SHP77 (cell line): ENCODE data around the gene FNDC4.
"Not testable (repeated sequence)": the region's sequence is repeated elsewhere in the genome, so short reads cannot be mapped to it uniquely, and the experiment has no call there.

ENCODE experiments used
- DNase-seq, 2 experiments: peaks; one replicate each; lab custom pipeline; 2025; lab: John Stamatoyannopoulos, UW

Gene FNDC4, protein sequence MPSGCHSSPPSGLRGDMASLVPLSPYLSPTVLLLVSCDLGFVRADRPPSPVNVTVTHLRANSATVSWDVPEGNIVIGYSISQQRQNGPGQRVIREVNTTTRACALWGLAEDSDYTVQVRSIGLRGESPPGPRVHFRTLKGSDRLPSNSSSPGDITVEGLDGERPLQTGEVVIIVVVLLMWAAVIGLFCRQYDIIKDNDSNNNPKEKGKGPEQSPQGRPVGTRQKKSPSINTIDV

DNA sequence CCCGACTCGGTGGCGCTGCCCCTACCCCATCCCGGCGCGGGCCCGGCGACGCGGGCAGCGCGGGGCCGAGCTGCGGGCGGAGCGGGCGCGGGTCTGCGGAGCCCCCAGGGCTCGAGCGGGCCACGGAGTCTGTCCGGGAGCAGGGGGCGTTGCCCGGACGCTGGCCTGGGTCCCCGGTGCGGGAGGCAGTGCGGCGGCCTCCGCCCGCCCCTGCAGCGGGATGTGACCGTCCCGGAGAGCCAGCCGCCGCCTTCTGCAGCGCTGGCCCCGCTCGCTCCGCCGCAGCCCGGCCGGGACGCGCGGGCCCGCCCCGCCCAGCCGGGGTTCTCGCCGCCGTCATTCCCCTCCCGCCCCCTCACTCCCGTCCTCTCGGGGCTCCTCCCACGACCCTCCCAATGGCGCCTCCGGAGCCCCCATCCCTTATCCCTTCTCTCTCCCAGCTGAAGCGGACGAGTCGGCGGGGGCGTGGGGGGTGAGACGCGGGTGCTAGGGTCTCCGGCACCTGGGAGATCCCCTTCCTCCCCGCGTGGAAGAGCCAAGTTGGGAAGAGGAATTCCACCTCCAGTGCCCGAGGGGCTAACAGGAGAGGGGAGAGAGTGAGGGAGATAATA is at the start of gene FNDC4:
Gene FNDC4, minus strand, starts transcription at position 257 of the 611 bp plus-strand sequence. CDS start 521 bp downstream, outside the sequence.
- no peak for DNase-seq

DNA sequence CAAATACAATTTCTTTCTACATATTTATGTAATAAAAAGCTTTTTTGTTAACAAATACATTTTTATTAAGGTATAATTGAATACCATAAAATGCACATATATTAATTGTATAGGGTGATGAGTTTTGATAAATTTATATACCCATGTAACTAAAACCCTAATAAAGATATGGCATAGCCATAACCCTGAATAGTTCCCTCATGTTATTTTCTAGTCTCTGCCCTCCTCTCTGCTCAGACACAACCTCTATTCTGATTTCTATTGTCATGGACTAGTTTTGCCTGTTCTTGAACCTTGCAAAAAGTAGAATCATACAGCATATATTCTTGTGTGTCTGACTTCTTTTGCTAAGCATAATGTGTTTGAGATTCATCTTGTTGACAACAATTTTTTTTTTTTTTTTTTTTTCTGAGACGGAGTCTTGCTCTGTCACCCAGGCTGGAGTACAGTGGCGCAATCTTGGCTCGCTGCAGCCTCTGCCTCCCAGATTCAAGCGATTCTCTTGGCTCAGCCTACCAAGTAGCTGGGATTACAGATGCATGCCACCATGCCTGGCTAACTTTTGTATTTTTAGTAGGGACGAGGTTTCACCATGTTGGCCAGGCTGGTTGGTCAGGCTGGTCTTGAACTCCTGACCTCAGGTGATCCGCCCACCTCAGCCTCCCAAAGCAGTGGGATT is 49.3 kb upstream of the FNDC4 start:
- DNase-seq = no peak

DNA sequence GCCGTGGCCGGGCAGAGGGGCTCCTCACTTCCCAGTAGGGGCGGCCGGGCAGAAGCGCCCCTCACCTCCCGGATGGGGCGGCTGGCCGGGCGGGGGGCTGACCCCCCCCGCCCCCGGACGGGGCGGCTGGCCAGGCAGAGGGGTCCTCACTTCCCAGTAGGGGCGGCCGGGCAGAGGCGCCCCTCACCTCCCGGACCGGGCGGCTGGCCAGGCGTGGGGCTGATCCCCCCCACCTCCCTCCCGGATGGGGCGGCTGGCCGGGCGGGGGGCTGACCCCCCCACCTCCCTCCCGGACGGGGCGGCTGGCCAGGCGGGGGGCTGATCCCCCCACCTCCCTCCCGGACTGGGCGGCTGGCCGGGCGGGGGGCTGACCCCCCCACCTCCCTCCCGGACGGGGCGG is 44.6 kb upstream of the FNDC4 start:
- not testable (repeated sequence) for DNase-seq

DNA sequence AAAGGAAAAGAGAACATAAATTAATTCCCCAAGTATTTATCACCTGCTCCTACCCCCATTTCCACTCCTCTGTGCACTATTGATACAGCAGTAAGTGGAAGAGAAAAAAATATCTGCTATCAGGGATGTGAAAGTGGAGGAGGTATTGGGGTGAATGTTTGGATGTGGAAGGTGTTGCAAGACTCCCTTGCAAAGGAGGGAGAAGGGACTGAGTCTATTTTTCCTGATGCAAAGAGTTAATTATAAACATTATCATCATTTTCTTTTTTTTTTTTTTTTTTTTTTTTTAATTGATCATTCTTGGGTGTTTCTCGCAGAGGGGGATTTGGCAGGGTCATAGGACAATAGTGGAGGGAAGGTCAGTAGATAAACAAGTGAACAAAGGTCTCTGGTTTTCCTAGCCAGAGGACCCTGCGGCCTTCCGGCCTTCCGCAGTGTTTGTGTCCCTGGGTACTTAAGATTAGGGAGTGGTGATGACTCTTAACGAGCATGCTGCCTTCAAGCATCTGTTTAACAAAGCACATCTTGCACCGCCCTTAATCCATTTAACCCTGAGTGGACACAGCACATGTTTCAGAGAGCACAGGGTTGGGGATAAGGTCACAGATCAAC is 43.9 kb upstream of the FNDC4 start:
- not testable (repeated sequence) for DNase-seq

DNA sequence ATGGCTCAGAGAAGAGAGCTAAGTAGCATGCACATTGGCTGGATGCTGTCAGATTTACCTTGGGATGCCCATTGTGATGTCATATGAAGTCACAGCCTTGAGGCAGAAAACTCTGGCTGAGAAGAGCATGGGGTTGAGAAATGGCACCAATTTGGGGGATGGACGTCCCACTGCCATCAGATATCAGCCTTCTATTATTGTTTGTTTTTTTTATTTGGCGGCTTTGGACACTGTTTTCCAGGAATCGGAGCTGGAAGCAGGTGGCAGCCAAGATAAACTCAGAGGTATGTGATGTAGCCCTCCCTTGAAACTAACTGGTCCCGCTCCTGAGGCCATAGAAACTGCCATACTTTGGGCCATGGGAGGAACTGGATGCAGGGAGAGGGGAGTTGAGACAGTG is 42.3 kb upstream of the FNDC4 start:
- DNase-seq = no peak

DNA sequence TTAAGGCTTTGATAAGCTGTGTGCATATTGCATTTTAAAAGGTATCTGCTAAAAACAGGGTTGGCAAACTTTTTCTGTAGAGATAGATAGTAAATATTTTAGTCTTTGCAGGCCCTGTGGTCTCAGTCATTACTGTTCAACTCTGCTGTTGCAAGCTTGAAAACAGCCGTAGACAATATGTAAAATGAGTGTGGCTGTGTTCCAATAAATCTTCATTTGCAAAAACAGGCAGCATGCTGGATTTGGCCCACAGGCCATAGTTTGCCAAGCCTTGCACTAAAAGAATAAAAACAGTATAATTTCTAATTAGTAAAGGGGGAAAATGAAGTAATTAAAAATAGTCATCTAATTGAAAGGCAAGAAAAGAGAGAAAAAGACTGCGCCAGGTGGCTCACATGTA is 37.0 kb upstream of the FNDC4 start:
- DNase-seq = no peak

DNA sequence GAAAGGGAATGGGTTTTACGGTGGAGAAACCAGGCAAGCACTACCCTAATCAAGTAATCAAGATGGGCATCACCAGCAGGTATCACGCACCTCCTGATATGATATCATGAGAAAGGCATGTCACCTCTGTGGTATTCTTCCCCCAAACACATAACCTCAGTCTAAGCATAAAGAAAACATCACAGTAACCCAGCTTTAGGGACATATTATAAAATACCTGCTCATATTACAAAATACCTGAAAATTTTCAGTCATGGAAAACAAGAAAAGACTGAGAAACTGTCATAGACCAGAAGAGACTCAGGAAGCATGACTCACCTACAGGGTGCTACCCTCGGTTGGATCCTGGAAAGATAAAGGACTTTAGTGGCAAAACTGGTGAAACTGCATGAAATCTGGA is 32.2 kb upstream of the FNDC4 start:
- no peak for DNase-seq

DNA sequence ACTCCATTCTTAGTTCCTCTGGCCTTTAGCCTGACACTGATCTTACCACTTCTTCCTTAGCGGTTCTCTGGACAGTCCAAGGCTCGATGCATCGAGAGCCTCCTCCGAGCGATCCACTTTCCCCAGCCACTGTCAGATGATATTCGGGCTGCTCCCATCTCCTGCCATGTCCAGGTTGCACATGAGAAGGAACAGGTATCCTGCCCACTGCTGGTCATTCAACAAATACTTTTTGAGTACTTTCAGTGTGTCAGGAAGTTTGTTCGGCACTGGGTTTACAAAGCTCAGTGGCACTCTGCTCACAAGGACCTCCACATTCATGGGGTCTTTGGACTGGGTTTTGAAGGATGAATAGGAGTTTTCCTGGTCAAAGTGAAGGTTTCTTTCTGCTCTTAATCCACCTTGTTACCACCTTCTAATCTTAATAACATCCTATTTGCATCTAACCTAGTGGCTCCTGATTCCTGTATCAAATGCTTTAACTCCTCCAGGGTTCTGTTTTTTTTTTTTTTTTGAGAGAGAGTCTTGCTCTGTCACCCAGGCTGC is 27.5 kb upstream of the FNDC4 start:
- no peak for DNase-seq

DNA sequence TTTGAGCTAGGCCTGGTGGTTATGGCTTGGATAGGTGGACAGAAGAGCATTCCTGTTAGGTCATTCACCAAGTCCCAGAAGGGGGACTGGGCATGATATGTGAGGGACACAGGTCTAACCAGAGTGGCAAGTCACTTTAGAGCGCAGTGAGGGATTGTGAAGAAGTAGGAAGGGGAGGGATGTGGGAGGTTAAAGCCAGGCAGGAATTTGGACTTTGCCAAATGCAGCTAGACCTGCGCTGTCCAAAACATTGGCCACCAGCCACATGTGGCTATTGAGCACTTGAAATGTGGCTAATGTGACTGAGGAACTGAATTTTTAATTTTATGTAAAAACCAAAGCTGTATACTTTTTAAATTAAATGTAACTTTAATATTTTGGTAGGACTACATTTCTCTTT is 25.3 kb upstream of the FNDC4 start:
- DNase-seq = no peak

DNA sequence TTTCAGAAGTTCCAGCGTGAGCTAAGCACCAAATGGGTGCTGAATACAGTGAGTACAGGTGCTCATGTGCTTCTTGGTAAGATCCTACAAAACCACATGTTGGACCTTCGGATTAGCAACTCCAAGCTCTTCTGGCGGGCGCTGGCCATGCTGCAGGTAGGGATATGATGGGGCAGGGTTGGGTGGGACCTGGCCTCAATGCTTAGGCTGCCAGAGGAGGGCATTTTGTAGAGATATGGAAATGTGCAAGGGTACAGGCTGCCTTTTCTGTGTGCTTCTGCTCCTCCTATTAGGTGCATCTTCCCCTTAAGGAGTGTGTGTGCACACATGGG is 23.7 kb upstream of the FNDC4 start:
- DNase-seq = no peak

DNA sequence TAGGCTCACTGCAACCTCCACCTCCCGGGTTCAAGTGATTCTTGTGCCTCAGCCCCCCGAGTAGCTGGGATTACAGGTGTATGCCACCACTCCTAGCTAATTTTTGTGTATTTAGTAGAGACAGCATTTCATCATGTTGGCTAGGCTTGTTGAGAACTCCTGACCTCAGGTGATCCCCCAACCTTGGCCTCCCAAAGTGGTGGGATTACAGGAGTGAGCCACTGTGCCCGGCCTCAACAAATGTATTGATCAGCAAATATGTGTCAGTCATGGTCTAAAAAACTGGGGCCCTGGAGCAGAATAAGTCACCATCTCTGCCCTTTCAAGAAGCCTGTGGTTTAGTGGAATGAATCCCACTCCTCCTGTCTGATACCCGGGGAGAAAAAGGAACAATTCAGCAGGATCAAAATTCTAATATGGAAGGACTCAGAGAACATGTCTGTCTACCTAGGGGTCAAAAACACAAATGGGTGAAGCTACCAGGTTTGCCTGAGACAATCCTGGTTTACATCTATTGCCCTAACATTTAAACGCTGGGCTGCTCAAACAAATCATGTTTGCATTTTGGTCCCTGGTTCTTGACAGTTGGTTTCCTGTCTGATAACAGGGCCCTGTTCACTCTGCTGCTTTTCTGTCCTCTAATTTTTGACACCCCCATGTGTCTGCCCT is 23.2 kb upstream of the FNDC4 start:
- no peak for DNase-seq

DNA sequence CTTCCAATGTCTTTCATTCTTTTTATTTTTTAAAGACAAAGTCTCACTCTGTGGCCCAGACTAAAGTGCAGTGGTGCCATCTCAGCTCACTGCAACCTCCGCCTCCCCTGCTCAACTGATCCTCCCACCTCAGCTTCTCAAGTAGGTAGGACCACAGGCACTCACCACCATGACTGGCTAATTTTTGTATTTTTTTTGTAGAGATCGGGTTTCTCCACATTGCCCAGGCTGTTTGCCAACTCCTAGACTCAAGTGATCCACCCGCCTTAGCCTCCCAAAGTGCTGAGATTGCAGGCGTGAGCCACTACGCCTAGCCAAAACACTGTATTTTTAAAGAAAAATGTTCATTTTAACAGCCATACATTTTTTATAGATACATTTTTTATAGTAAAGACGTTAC is 14.3 kb upstream of the FNDC4 start:
- peak in 1 of 2 experiments; percentile 21 for DNase-seq

DNA sequence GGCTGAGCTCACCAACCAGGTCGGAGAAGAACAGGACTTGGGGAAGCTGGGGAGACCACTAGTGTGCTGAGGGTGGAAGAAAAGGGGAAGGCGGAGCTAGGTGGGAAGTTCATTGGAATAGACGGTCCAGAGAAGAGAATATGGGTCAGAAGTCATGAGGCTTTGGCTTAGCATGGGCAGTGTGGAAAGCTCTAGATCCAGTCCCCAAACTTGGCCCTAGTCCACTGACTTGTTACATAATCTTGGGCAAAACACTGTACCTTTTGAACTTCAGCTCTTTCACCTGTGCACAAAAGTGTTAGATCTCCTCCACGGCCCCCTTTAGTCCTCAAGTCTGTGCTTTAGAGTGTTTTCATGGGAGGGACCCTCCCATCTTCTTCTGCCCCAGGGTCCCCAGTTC is 12.3 kb upstream of the FNDC4 start:
- DNase-seq = no peak

DNA sequence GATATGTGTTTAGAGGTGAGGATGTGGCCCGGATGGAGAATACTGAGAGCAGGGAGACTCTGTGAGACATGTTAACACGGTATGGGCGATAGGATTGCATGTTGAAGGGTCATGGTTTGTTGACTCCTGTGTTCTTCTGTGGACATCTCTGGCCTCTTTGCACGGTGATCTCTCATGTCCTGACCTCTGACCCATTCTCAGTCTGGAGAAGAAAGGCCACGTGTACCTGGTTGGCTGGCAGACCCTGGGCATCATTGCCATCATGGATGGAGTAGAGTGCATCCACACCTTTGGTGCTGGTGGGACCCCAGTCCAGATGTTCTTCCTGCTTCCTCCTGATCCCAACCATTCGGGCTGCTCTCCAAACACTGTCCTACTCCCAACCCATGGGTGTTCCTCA is 11.6 kb upstream of the FNDC4 start:
- DNase-seq = no peak

DNA sequence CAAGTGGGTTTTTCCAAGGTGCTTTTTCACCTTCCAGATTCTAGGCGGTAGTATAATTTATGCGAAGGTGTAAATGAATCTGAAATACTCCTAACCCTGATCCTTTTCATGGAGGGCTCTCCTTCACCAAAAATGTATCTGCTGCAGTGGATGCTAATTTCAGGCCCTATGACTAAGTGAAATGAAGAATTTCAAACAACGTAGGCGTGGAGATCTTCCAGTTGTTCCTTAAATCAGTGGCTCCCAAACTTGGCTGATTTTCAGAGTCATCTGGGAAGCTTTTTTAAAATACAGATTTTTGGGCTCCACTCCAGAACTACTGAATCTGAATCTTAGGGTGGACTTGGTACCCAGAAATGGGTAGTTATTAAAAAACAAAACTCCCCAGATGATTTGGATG is 7.1 kb upstream of the FNDC4 start:
- DNase-seq = no peak

DNA sequence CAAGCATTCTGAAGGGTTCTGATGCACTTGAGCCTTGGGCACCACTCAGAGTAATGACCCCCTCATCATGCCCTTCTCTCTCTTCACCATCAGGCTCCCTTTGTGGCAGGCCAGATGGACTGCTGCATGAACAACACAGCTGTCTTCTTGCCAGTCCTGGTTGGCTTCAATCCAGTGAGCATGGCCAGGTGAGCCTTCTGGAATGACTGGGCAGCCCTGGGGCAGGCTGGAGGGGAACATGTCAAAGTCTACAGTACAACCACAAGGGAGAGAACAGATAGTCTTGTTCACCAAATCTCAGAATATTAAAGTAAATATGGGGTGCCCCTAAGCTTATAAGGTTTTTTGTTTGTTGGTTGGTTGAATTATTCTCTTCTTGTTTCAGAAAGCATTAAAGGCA is 6.0 kb upstream of the FNDC4 start:
- peak; percentile 80 to 81 for DNase-seq

DNA sequence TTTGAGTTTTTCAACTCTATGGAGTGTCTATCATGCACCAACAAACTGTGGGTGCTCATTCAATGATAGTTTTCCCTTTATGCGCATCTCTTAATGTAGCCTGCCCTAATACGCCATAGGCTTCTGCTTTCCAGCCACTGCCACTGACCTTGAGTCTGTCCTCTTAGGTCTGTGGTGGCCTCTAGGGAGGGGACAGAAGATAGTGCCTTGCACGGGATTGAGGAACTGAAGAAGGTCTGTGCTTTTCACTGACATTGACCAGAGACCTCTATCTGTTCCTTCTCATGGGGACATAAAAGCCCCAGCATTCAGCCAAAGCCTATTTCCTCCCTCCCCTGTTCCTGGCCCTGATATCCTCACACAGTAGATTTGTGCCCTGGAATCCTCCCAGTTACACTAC is 4.0 kb upstream of the FNDC4 start:
- no peak for DNase-seq

DNA sequence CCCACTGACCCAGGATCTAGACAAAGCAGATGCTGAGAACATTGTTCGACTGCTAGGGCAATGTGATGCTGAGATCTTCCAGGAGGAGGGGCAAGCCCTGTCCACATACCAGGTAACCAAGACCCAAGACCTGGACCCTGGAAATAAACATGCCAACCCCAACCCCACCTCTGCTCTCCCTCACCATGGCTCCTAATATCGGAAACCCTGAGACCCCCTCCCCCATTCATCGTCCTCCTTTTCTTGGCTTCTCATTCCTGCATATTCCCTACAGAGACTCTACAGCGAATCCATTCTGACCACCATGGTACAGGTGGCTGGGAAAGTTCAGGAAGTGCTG is 2.3 kb upstream of the FNDC4 start:
- DNase-seq = no peak

DNA sequence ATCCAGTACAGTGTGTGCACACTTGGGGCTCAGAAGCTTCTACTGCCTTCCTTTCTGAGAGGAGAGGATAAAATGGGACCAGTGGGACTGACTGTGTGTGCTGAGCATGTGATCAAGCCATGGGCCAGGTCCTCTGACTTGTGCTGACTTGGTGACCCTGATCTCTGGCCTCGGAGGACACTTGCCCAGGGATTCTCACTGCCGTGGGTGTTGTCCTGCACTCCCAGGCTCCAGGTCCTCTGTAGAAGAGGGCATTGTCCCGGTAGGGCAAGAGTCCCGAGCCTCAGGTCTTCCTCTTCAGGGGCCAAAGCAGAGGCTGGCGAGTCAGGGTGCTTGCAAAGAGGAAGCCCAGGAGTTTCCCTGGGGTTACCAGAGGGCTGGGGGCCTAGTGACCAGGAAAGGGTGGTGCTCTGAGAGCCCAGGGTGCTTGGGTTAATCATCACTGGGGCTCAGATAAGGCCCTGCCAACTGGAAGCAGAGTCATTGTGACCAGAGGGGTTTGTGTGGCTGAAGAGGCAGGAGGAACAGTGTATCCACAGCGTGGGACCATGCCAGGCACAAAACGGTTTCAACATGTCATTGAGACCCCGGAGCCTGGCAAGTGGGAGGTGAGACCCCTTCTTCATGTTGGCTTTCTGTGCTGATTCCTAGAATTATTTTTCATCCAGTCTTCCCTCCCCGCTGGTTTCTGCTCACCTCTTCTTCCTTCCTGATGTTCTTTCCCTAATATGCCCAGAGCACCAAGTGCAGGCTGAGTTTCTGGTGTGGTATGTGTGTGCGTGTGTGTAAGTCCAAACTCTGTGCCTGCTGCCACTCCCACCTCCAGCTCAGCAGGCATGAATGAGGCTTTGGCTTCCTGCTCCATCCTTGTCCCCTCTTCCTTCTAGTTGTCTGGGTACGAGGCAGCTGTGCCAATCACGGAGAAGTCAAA is 1.6 kb upstream of the FNDC4 start, which contains the start of gene GCKR:
Gene GCKR, plus strand, starts transcription at position 483 of the 931 bp plus-strand sequence. Its CDS starts 66 bp downstream, at position 549.
- DNase-seq = no peak

DNA sequence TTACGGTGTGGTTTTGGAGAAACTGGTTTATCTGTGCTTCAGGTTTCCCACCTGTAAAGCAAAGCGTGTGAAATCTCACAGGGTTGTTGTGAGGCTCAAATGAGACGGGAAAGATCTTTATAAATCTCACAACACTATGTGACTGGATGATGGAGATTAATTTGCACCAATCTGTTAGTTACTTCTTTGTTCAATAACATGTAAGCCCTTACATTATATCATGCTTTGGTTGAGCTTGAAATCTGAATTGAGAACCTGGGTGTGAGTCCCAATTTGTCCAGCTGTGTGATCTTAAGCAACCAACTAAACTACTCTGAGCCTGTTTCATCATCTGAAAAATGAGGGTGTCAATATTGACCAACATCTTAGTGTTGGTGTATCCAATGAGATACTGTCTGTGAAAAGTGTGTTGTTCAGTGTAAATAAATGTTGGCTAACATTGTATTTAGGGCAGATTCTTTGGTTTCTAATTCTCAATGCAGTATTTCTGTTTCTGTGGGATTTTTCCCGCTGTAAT is 898 bp upstream of the FNDC4 start:
- DNase-seq = no peak
